GM13977 (cell line): Measurements from ENCODE around the gene CNOT1.

ENCODE experiments used
- DNase-seq: peaks from one replicate; pipeline ENCODE4 v3.0.0; 2012; ENCODE audit warnings: low spot score
- CTCF ChIP-seq: IDR thresholded peaks from 2 replicates; pipeline ENCODE4 v1.5.1; 2012; ENCODE audit warnings: mild to moderate bottlenecking, control low read depth; ENCODE audit not compliant: insufficient read depth; ENCODE audit errors: extremely low read depth, missing control alignments
- in situ Hi-C: fragments of 300-500 bp; cut with MboI; formaldehyde crosslinking; loops from one replicate; pipeline ENCODE4 v1.12.0; 2022; ENCODE audit warnings: low sequenced_read_pairs, low pct_unique_long_range_greater_than_20kb, mixed read lengths, inconsistent platforms; ENCODE audit not compliant: unreplicated experiment

The CNOT1 gene

GRCh38 chr16:58487566-58488351 is 141.9 kb downstream of the CNOT1 start:
- in situ Hi-C loops = no loop called here
- peak; percentile 90 for DNase-seq
- TF ChIP-seq CTCF = peak; percentile 98

- no peak for DNase-seq
- no peak for TF ChIP-seq CTCF
- in situ Hi-C loops = no loop called here
Observed at GRCh38 chr16:58485184-58485887, 144.3 kb downstream of the CNOT1 start.

- in situ Hi-C loops = no loop called here
- no peak for TF ChIP-seq CTCF
- no peak for DNase-seq
Observed at GRCh38 chr16:58481931-58482330, 147.7 kb downstream of the CNOT1 start.

GRCh38 chr16:58481226-58481869 is 148.3 kb downstream of the CNOT1 start:
- no peak for DNase-seq
- in situ Hi-C loops = no loop called here

GRCh38 chr16:58478427-58478826 is 151.2 kb downstream of the CNOT1 start:
- no peak for DNase-seq
- no peak for TF ChIP-seq CTCF
- in situ Hi-C loops = no loop called here

More at GRCh38 chr16:58481226-58481869, 148.3 kb downstream of the CNOT1 start:
- no peak for TF ChIP-seq CTCF

GRCh38 chr16:58476791-58477190 is 152.8 kb downstream of the CNOT1 start:
- DNase-seq = no peak
- TF ChIP-seq CTCF = no peak
- in situ Hi-C loops = no loop called here
